B cell (primary cell): ENCODE data around the gene TTLL10. TPM values are rescaled to one million over a fixed set of nuclear protein-coding genes. Genes with fewer than 3 reads are reported as not detected.
A peak's percentile ranks its signal among the peaks of the same experiment; 100 is the strongest.
"Not testable (repeated sequence)": the region's sequence is repeated elsewhere in the genome, so short reads cannot be mapped to it uniquely, and the experiment has no call there.

ENCODE experiments used
- ATAC-seq: fragments of 200-7000 bp; cut with Tn5 transposase; one replicate; pipeline ENCODE4 v1.10.0; 2021; ENCODE audit warnings: low read depth, mild to moderate bottlenecking, moderate number of reproducible peaks, moderate library complexity
- CTCF ChIA-PET: fragments of 350-600 bp; sonication (Branson Sonifier 250); formaldehyde crosslinking; loops from one replicate; lab custom pipeline; 2021; ENCODE audit warnings: antibody characterized with exemption, inconsistent platforms; lab: Charles Lee
- POLR2A ChIA-PET: fragments of 350-600 bp; sonication (Branson Sonifier 250); formaldehyde crosslinking; loops from one replicate; lab custom pipeline; 2021; ENCODE audit warnings: antibody characterized with exemption; lab: Charles Lee
- DNase-seq: peaks from one replicate; pipeline ENCODE4 v3.0.0; 2013
- H2AFZ ChIP-seq: 2 replicates; pipeline ENCODE4 v1.6.1; 2012; ENCODE audit warnings: mild to moderate bottlenecking, low read depth, low read length; ENCODE audit not compliant: insufficient read depth, poor library complexity, severe bottlenecking
- H3K27ac ChIP-seq, 2 donors: 1 replicate in 1 of 2; 2 replicates in 1 of 2; pipeline ENCODE4 v1.5.1; 2012 to 2013; ENCODE audit warnings: low read length in 2 of 2, mild to moderate bottlenecking in 2 of 2, moderate library complexity in 1 of 2
- H3K27me3 ChIP-seq, 4 experiments: fragments of 200-600 bp in 1 of 4; sonication (generic) in 1 of 4; replicated peaks in 1 of 4; 1 replicate in 2 of 4; 2 replicates in 2 of 4; pipeline versions ENCODE4 v1.6.1 to v1.7.0; 2013 to 2016; ENCODE audit warnings: low read length in 3 of 4, mild to moderate bottlenecking in 2 of 4, mixed read lengths in 1 of 4, moderate library complexity in 1 of 4; ENCODE audit not compliant: insufficient read depth in 4 of 4, control insufficient read depth in 3 of 4; ENCODE audit errors: control extremely low read depth in 1 of 4
- H3K36me3 ChIP-seq, 2 experiments: replicated peaks in 1 of 2; 1 replicate in 1 of 2; 2 replicates in 1 of 2; pipeline versions ENCODE4 v1.6.1 to v1.7.1; 2013; ENCODE audit warnings: low read length in 1 of 2; ENCODE audit not compliant: insufficient read depth in 2 of 2, control insufficient read depth in 1 of 2; ENCODE audit errors: control extremely low read depth in 1 of 2, extremely low read depth in 1 of 2
- H3K4me1 ChIP-seq, 2 donors: fragments of 200-600 bp in 1 of 2; sonication (generic) in 1 of 2; 1 replicate in 1 of 2; 2 replicates in 1 of 2; pipeline versions ENCODE4 v1.5.1 to v1.6.1; 2013 to 2017; ENCODE audit warnings: low read length in 2 of 2; ENCODE audit not compliant: control insufficient read depth in 2 of 2, insufficient read depth in 2 of 2
- H3K4me2 ChIP-seq: replicated peaks from 2 replicates; pipeline ENCODE3; 2012; ENCODE audit warnings: mild to moderate bottlenecking, low read depth, low read length; ENCODE audit not compliant: poor library complexity, severe bottlenecking
- H3K4me3 ChIP-seq, 5 experiments: fragments of 200-600 bp in 1 of 5; sonication (generic) in 1 of 5; 1 replicate in 3 of 5; 2 replicates in 2 of 5; pipeline versions ENCODE4 v1.5.1 to v1.7.0; 2011 to 2016; ENCODE audit warnings: low read length in 4 of 5, mild to moderate bottlenecking in 4 of 5, low read depth in 2 of 5, control low read depth in 1 of 5, moderate library complexity in 1 of 5; ENCODE audit not compliant: insufficient read depth in 1 of 5; ENCODE audit errors: control extremely low read depth in 1 of 5, extremely low read depth in 1 of 5
- H3K79me2 ChIP-seq: fragments of 200-600 bp; sonication (generic); one replicate; pipeline ENCODE4 v1.6.0; 2016; ENCODE audit warnings: low read length; ENCODE audit not compliant: control insufficient read depth, insufficient read depth
- H3K9ac ChIP-seq: fragments of 200-600 bp; sonication (generic); 2 replicates; pipeline ENCODE4 v1.6.1; 2017; ENCODE audit warnings: mild to moderate bottlenecking, low read length, moderate library complexity
- H3K9me3 ChIP-seq, 3 donors: one replicate each; pipeline versions ENCODE4 v1.6.1 to v1.7.1; 2013; ENCODE audit warnings: low read length in 2 of 3; ENCODE audit not compliant: control insufficient read depth in 2 of 3, insufficient read depth in 1 of 3; ENCODE audit errors: control extremely low read depth in 1 of 3
- H4K20me1 ChIP-seq: 2 replicates; pipeline ENCODE4 v1.6.0; 2012; ENCODE audit warnings: mild to moderate bottlenecking, low read length; ENCODE audit not compliant: insufficient read depth, control insufficient read depth, poor library complexity, severe bottlenecking
- H3K27ac Mint-ChIP-seq: one replicate; pipeline ENCODE4 v1.8.0; 2021; ENCODE audit warnings: mixed read lengths
- H3K27me3 Mint-ChIP-seq: one replicate; pipeline ENCODE4 v1.8.0; 2021; ENCODE audit warnings: mixed read lengths
- H3K4me1 Mint-ChIP-seq: one replicate; pipeline ENCODE4 v1.8.0; 2021; ENCODE audit warnings: mixed read lengths
- H3K4me3 Mint-ChIP-seq: one replicate; pipeline ENCODE4 v1.8.0; 2021; ENCODE audit warnings: mixed read lengths
- H3K9me3 Mint-ChIP-seq: one replicate; pipeline ENCODE4 v1.8.0; 2022; ENCODE audit warnings: mixed read lengths; ENCODE audit not compliant: insufficient read depth
- EZH2 ChIP-seq: IDR thresholded peaks from 2 replicates; pipeline ENCODE4 v1.6.1; 2012; ENCODE audit warnings: borderline replicate concordance, low read depth, mild to moderate bottlenecking, moderate library complexity, low read length; ENCODE audit not compliant: insufficient read depth, poor library complexity, severe bottlenecking
- WGBS: methylation state at CpG from one replicate; pipeline ENCODE4 v1.1.5; 2013; ENCODE audit warnings: missing lambda C conversion rate; ENCODE audit not compliant: insufficient coverage; 5-methylcytosine and 5-hydroxymethylcytosine counted together
- intact Hi-C: fragments of 100-400 bp; cut with micrococcal nuclease; formaldehyde crosslinking; loops from one replicate; pipeline ENCODE4 v1.10.0; 2022
- polyA plus RNA-seq: library from polyadenylated mRNA; depleted of rRNA; stranded (reverse); fragments of >200 nt; gene quantifications from 2 replicates; pipeline ENCODE4 v1.2.3, GENCODE V29; 2012
- total RNA-seq, 2 donors: library from RNA; stranded (reverse); fragments of 120-200 nt in 1 of 2; gene quantifications; 1 replicate in 1 of 2; 2 replicates in 1 of 2; pipeline versions ENCODE4 v1.2.3 to v1.2.4, GENCODE V29; 2013 to 2022
- TF ChIP-seq, protein P1 (sequence below): fragments of 200-600 bp; IDR thresholded peaks from one replicate; pipeline ENCODE4 v1.8.0; 2022; ENCODE audit warnings: antibody characterized with exemption, mild to moderate bottlenecking

TTLL10 gene
- total and polyA plus RNA-seq, 2 donors (not counting 1 experiment from before 2014, with no cell fraction given) = 0.37 to 0.45 TPM

DNA sequence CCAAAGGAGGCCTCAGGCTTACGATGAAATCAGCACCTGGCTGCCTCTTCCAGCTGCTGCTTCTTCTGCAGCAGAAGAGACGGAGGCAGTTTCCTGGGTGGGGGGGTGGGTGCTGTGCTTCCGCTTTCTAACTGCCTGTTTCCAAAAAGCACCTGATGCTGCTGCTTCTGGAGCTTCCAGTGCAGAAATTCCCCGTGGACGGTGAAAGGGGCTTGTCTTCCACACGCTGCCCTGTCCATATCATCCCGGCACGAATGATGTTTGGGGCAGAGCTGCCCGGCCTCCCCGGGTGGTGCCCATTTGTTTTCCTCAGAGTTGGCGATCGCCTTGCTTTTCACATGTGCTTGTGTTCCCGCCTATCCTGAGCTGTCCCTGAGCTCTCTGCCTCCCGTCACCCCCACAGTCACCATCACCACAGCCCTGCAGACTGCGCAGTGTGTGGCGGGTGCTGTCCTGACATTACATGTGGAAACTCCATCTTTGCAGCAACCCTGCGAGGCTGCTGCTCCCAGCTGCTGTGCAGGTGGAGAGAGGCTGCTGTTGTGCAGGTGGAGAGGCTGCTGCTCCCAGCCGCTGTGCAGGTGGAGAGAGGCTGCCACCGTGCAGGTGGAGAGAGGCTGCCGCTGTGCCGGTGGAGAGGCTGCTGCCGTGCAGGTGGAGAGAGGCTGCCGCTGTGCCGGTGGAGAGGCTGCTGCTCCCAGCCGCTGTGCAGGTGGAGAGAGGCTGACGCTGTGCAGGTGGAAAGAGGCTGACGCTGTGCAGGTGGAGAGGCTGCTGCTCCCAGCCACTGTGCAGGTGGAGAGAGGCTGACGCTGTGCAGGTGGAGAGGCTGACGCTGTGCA lies 1.8 kb downstream of the TTLL10 start:
- TF ChIP-seq, protein P1, sequence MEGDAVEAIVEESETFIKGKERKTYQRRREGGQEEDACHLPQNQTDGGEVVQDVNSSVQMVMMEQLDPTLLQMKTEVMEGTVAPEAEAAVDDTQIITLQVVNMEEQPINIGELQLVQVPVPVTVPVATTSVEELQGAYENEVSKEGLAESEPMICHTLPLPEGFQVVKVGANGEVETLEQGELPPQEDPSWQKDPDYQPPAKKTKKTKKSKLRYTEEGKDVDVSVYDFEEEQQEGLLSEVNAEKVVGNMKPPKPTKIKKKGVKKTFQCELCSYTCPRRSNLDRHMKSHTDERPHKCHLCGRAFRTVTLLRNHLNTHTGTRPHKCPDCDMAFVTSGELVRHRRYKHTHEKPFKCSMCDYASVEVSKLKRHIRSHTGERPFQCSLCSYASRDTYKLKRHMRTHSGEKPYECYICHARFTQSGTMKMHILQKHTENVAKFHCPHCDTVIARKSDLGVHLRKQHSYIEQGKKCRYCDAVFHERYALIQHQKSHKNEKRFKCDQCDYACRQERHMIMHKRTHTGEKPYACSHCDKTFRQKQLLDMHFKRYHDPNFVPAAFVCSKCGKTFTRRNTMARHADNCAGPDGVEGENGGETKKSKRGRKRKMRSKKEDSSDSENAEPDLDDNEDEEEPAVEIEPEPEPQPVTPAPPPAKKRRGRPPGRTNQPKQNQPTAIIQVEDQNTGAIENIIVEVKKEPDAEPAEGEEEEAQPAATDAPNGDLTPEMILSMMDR = no peak
- TF ChIP-seq EZH2 = no peak
- H3K4me3 ChIP-seq = no peak overlapping the region

DNA sequence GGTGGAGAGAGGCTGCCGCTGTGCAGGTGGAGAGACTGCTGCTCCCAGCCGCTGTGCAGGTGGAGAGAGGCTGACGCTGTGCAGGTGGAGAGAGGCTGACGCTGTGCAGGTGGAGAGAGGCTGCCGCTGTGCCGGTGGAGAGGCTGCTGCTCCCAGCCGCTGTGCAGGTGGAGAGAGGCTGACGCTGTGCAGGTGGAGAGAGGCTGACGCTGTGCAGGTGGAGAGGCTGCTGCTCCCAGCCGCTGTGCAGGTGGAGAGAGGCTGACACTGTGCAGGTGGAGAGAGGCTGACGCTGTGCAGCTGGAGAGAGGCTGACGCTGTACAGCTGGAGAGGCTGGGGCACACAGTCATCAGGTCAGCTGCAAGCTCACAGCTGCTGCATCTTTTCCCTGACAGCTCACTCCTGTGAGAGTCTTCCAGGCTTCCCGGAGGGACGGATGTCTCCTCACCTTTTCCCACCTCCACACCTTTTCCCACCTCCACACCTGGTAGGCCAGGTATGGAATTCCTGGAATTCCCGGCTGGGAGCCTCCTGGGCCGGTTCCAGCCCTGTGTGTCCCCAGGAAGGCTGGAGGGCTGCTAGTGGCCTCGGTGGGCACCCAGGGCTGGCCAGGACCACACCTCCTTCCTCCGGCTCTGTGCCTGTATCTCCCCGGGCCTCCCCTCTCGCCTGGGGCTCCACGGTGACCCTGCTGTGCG lies 2.5 kb downstream of the TTLL10 start:
- H3K36me3 ChIP-seq, POLR2A ChIA-PET, H2AFZ ChIP-seq, H3K9ac ChIP-seq, H3K4me2 ChIP-seq, H3K27ac Mint-ChIP-seq, H3K4me3 ChIP-seq, DNase-seq, H3K4me3 Mint-ChIP-seq, H3K27ac ChIP-seq, ATAC-seq, H3K9me3 Mint-ChIP-seq, H3K79me2 ChIP-seq, intact Hi-C loops, H4K20me1 ChIP-seq: not testable (repeated sequence)
- Mint-ChIP-seq H3K27me3 (peaks cover 14% of the 10 kb centered on the region), H3K4me1 (peaks cover 42% of the 10 kb centered on the region)
- 59% methylated on average over 21 of the region's 22 CpGs for WGBS
- H3K4me1 ChIP-seq = peaks cover 45 to 57% of the 10 kb centered on the region in 2 donors
- peaks cover 0 to 14% (median 0%) of the 10 kb centered on the region in 3 donors for H3K9me3 ChIP-seq
- CTCF ChIA-PET = interaction anchor here (5.3 kb wide), 1 partner anchor 54 kb away, joined by 31 read pairs; no protein-coding TSS in a partner anchor
- H3K27me3 ChIP-seq = peaks cover 0 to 56% (median 20%) of the 10 kb centered on the region in 4 experiments

More for the DNA sequence above, 1.8 kb downstream of the TTLL10 start:
- Histone ChIP-seq H3K36me3 (no peaks in the 10 kb centered on the region), H3K4me2 (no peak overlapping the region), H3K9me3 (peaks cover 0 to 14% (median 0%) of the 10 kb centered on the region in 3 donors), H3K79me2 (no peaks in the 10 kb centered on the region), H4K20me1 (no peaks in the 10 kb centered on the region), H3K4me1 (peaks cover 53 to 65% of the 10 kb centered on the region in 2 donors), H2AFZ (no peak overlapping the region), H3K27me3 (peaks cover 0 to 54% (median 23%) of the 10 kb centered on the region in 4 experiments), H3K27ac (no peak overlapping the region), H3K9ac (no peak overlapping the region)
- ChIA-PET POLR2A (interaction anchor here (0.6 to 1.0 kb wide), 4 partner anchors 18 to 114 kb away, joined by 3 to 4 read pairs (median 3); no protein-coding TSS in a partner anchor), CTCF (interaction anchor here (0.6 to 5.3 kb wide), 2 partner anchors 16 to 54 kb away, joined by 3 to 31 read pairs; no protein-coding TSS in a partner anchor)
- Mint-ChIP-seq H3K9me3 (no peaks in the 10 kb centered on the region), H3K4me1 (peaks cover 44% of the 10 kb centered on the region), H3K4me3 (peak overlapping the region; percentile 41), H3K27me3 (peaks cover 12% of the 10 kb centered on the region), H3K27ac (peak overlapping the region; percentile 20)
- intact Hi-C loops = no loop called here
- WGBS = 82% methylated on average over 25 of the region's 29 CpGs
- ATAC-seq = no peak
- peak; percentile 53 for DNase-seq
